Stimulated activated CD8-positive, alpha-beta memory T cell treated with anti-CD3 and anti-CD28 coated beads, Interleukin-12 subunit alpha, Interleukin-12 subunit beta, amount 100 ng/mL, for 4 hours (primary cell): ENCODE results near the gene ARPC5L.
"Not testable (repeated sequence)": the region's sequence is repeated elsewhere in the genome, so short reads cannot be mapped to it uniquely, and the experiment has no call there.

Source experiments
- DNase-seq: peaks from one replicate; pipeline ENCODE4 v3.0.0-alpha.2; 2020; ENCODE audit warnings: low read depth

ARPC5L gene

GRCh38 chr9:124861342-124862229 lies at the start of gene ARPC5L, which contains the start of gene RPL35:
ARPC5L (plus strand) TSS chr9:124862130; CDS start chr9:124869291, 7,161 bp downstream.
RPL35 (minus strand) TSS chr9:124861957; CDS start chr9:124861912, 45 bp downstream.
- DNase-seq, result peak; percentile 94

- no peak for DNase-seq
Observed at GRCh38 chr9:124812441-124812876, 49.5 kb upstream of the ARPC5L start.

- no peak for DNase-seq
Observed at GRCh38 chr9:124813041-124813440, 48.9 kb upstream of the ARPC5L start.

- DNase-seq, result no peak
Observed at GRCh38 chr9:124813501-124814163, 48.3 kb upstream of the ARPC5L start.

- DNase-seq, result no peak
Observed at GRCh38 chr9:124814164-124814535, 47.8 kb upstream of the ARPC5L start.

- DNase-seq, result no peak
Observed at GRCh38 chr9:124815601-124816000, 46.3 kb upstream of the ARPC5L start.

- DNase-seq, result no peak
Observed at GRCh38 chr9:124818431-124819281, 43.3 kb upstream of the ARPC5L start.

- no peak for DNase-seq
Observed at GRCh38 chr9:124820698-124821623, 41.0 kb upstream of the ARPC5L start.

GRCh38 chr9:124828489-124829333 lies 33.2 kb upstream of the ARPC5L start:
- no peak for DNase-seq

GRCh38 chr9:124829334-124829669 lies 32.6 kb upstream of the ARPC5L start:
- DNase-seq, result no peak

GRCh38 chr9:124830593-124830992 lies 31.3 kb upstream of the ARPC5L start:
- no peak for DNase-seq

GRCh38 chr9:124831642-124832364 lies 30.1 kb upstream of the ARPC5L start:
- no peak for DNase-seq

GRCh38 chr9:124834591-124834990 lies 27.3 kb upstream of the ARPC5L start:
- no peak for DNase-seq

GRCh38 chr9:124835026-124835557 lies 26.8 kb upstream of the ARPC5L start:
- DNase-seq, result no peak

GRCh38 chr9:124838132-124838531 lies 23.8 kb upstream of the ARPC5L start:
- not testable (repeated sequence) for DNase-seq

- DNase-seq, result not testable (repeated sequence)
Observed at GRCh38 chr9:124838567-124839275, 23.2 kb upstream of the ARPC5L start.

GRCh38 chr9:124839612-124840299 lies 22.2 kb upstream of the ARPC5L start:
- no peak for DNase-seq

- DNase-seq, result no peak
Observed at GRCh38 chr9:124840300-124840833, 21.6 kb upstream of the ARPC5L start.
